ENCODE data around the gene TOP3A. TPM values are rescaled to one million over a fixed set of nuclear protein-coding genes. Genes with fewer than 3 reads are reported as not detected.

Gene TOP3A
- total and polyA plus RNA-seq, 8 donors, result 7.6 to 311 (median 23.5) TPM

- Histone ChIP-seq H3K36me3 (peaks cover 19 to 40% (median 38%) of the 10 kb centered on the region in 4 donors), H3K4me3 (peak overlapping the region; percentile 84 to 94 (median 92)), H3K27ac (peak overlapping the region; percentile 9 to 98 (median 95)), H3K27me3 (no peaks in the 10 kb centered on the region), H3K9me3 (no peaks in the 10 kb centered on the region), H3K4me1 (peaks cover 41 to 62% (median 59%) of the 10 kb centered on the region in 4 donors)
- no peak for DNase-seq
- 59 to 62% (median 60%) methylated on average over 20 to 22 of the region's 22 CpGs for WGBS, 5 donors
- intact Hi-C loops (cut with DNase I; ENCODE audit: low total_unique reads), result loop anchor here (10.0 kb wide), 1 partner anchor 55 kb away; the partner anchor contains the start of genes SMCR8 and TOP3A
- TF ChIP-seq POLR2A (IDR thresholded peaks at IDR 0.05) (no peak), POLR2AphosphoS5 (IDR thresholded peaks at IDR 0.05) (no peak), CTCF (IDR thresholded peaks at IDR 0.05) (no peak), EP300 (IDR thresholded peaks at IDR 0.05) (no peak)
Observed at GRCh38 chr17:18259621-18260331, 55.0 kb downstream of the TOP3A start.

GRCh38 chr17:18258356-18259038, 56.3 kb downstream of the TOP3A start, which contains the start of gene FLII:
Gene FLII, minus strand, starts transcription at chr17:18258738. Its CDS starts 48 bp downstream, at chr17:18258690.
- DNase-seq, result peak; percentile 61 to 84
- H3K27me3 ChIP-seq, result no peaks in the 10 kb centered on the region
- no peaks in the 10 kb centered on the region for H3K9me3 ChIP-seq
- H3K4me1 ChIP-seq, result peaks cover 41 to 62% (median 59%) of the 10 kb centered on the region in 4 donors
- H3K27ac ChIP-seq, result peak within 1 kb of the TSS; percentile 94 to 98 (median 97)
- H3K4me3 ChIP-seq, result peak within 1 kb of the TSS; percentile 79 to 99 (median 80)
- TF ChIP-seq POLR2AphosphoS5 (IDR thresholded peaks at IDR 0.05) (peak; percentile 24 to 81 (median 80)), CTCF (IDR thresholded peaks at IDR 0.05) (no peak)
- peaks cover 19 to 40% (median 38%) of the 10 kb centered on the region in 4 donors for H3K36me3 ChIP-seq
- intact Hi-C loops (cut with DNase I; ENCODE audit: low total_unique reads), result no loop called here
- WGBS, 5 donors, result 0 to 1% (median 0%) methylated on average over 21 to 71 of the region's 71 CpGs; no CpG with 5 or more reads in 1 of the 5 donors

- Histone ChIP-seq H3K4me1 (peaks cover 41 to 61% (median 57%) of the 10 kb centered on the region in 4 donors), H3K9me3 (no peaks in the 10 kb centered on the region), H3K4me3 (peak overlapping the region; percentile 79 to 99 (median 80)), H3K27ac (peak overlapping the region; percentile 94 to 98 (median 97)), H3K36me3 (peaks cover 23 to 40% (median 38%) of the 10 kb centered on the region in 4 donors), H3K27me3 (no peaks in the 10 kb centered on the region)
- WGBS, 5 donors, result 0 to 3% (median 1%) methylated on average over 7 to 16 of the region's 16 CpGs
- no peak for TF ChIP-seq EP300 (IDR thresholded peaks at IDR 0.05)
- TF ChIP-seq POLR2AphosphoS5 (IDR thresholded peaks at IDR 0.05), result peak in 2 of 3 donors; percentile 18 to 31
- no peak for TF ChIP-seq CTCF (IDR thresholded peaks at IDR 0.05)
- no peak for TF ChIP-seq POLR2A (IDR thresholded peaks at IDR 0.05)
- peak; percentile 74 to 75 for DNase-seq
- intact Hi-C loops (cut with DNase I; ENCODE audit: low total_unique reads), result no loop called here
Observed at GRCh38 chr17:18257982-18258355, 56.8 kb downstream of the TOP3A start.

- WGBS, 5 donors, result 12 to 17% (median 14%) methylated on average over 18 of the region's 18 CpGs
- no peak for TF ChIP-seq EP300 (IDR thresholded peaks at IDR 0.05)
- TF ChIP-seq POLR2AphosphoS5 (IDR thresholded peaks at IDR 0.05), result no peak
- no peak for TF ChIP-seq POLR2A (IDR thresholded peaks at IDR 0.05)
- TF ChIP-seq CTCF (IDR thresholded peaks at IDR 0.05), result no peak
- H3K27ac ChIP-seq, result peak overlapping the region; percentile 94 to 98 (median 97)
- H3K9me3 ChIP-seq, result no peaks in the 10 kb centered on the region
- intact Hi-C loops (cut with DNase I; ENCODE audit: low total_unique reads), result no loop called here
- H3K4me1 ChIP-seq, result peaks cover 36 to 55% (median 52%) of the 10 kb centered on the region in 4 donors
- DNase-seq, result peak; percentile 73 to 79
- H3K36me3 ChIP-seq, result peaks cover 27 to 44% (median 41%) of the 10 kb centered on the region in 4 donors
- H3K4me3 ChIP-seq, result peak overlapping the region; percentile 79 to 99 (median 80)
- H3K27me3 ChIP-seq, result no peaks in the 10 kb centered on the region
Observed at GRCh38 chr17:18257268-18257981, 57.4 kb downstream of the TOP3A start.
